HepG2 (cell line): ENCODE results near the gene SLC7A6OS. TPM values are rescaled to one million over a fixed set of nuclear protein-coding genes. Genes with fewer than 3 reads are reported as not detected.

ENCODE experiments used
- ARNT ChIP-seq: fragments of 450-650 bp; IDR thresholded peaks from 2 replicates; pipeline ENCODE4 v1.6.1; 2017
- EP300 ChIP-seq, 3 experiments: sonication (generic) in 1 of 3; formaldehyde crosslinking in 1 of 3; IDR thresholded peaks; 2 replicates each; pipeline versions ENCODE4 v1.5.1 to v1.6.1; 2011 to 2020; ENCODE audit warnings: low read depth in 2 of 3, low read length in 2 of 3, borderline replicate concordance in 1 of 3, improper control_type of control experiment in 1 of 3, mild to moderate bottlenecking in 1 of 3, missing genetic modification reagents in 1 of 3, moderate library complexity in 1 of 3
- GFI1 ChIP-seq: sonication (generic); formaldehyde crosslinking; IDR thresholded peaks from 2 replicates; pipeline ENCODE4 v1.5.0; 2020; ENCODE audit warnings: missing genetic modification reagents, mild to moderate bottlenecking, borderline replicate concordance
- HMG20A ChIP-seq: IDR thresholded peaks from 2 replicates; pipeline ENCODE4 v1.6.1; 2016; ENCODE audit warnings: borderline replicate concordance
- HNF4A ChIP-seq: sonication (generic); formaldehyde crosslinking; IDR thresholded peaks from 2 replicates; pipeline ENCODE4 v1.4.0; 2020; ENCODE audit warnings: missing genetic modification reagents
- KAT8 ChIP-seq: IDR thresholded peaks from 2 replicates; pipeline ENCODE4 v1.6.1; 2016; ENCODE audit warnings: missing genetic modification reagents, missing compliant biosample characterization
- KDM2A ChIP-seq: sonication (generic); formaldehyde crosslinking; IDR thresholded peaks from 2 replicates; pipeline ENCODE4 v1.4.0; 2020; ENCODE audit warnings: low read depth, missing genetic modification reagents, borderline replicate concordance
- NAIF1 ChIP-seq: sonication (generic); formaldehyde crosslinking; IDR thresholded peaks from 2 replicates; pipeline ENCODE4 v1.5.0; 2020; ENCODE audit warnings: mild to moderate bottlenecking, missing genetic modification reagents, borderline replicate concordance
- NFE2L2 ChIP-seq: fragments of 150-350 bp; IDR thresholded peaks from 2 replicates; pipeline ENCODE4 v1.6.1; 2014; ENCODE audit warnings: low read length
- NKX3-1 ChIP-seq: sonication (generic); formaldehyde crosslinking; IDR thresholded peaks from 2 replicates; pipeline ENCODE4 v1.5.0; 2020; ENCODE audit warnings: missing genetic modification reagents
- NONO ChIP-seq, 2 experiments: fragments of 450-650 bp in 1 of 2; sonication (generic) in 1 of 2; formaldehyde crosslinking in 1 of 2; IDR thresholded peaks in 1 of 2; conservative IDR thresholded peaks in 1 of 2; 2 replicates each; pipeline versions ENCODE4 v1.6.1 to v1.8.0; 2017 to 2022; ENCODE audit warnings: mild to moderate bottlenecking in 1 of 2, missing genetic modification reagents in 1 of 2, moderate library complexity in 1 of 2
- PCBP1 ChIP-seq: fragments of 200-400 bp; formaldehyde crosslinking; IDR thresholded peaks from 2 replicates; pipeline ENCODE4 v1.6.1; 2017; ENCODE audit warnings: mild to moderate bottlenecking, low read depth, low read length, borderline replicate concordance
- SP1 ChIP-seq, 2 experiments: fragments of 450-650 bp in 1 of 2; sonication (generic) in 1 of 2; formaldehyde crosslinking in 1 of 2; IDR thresholded peaks; 2 replicates each; pipeline versions ENCODE4 v1.4.0 to v1.6.1; 2016 to 2020; ENCODE audit warnings: missing genetic modification reagents in 1 of 2
- ZFP1 ChIP-seq: IDR thresholded peaks from 2 replicates; pipeline ENCODE4 v1.6.1; 2016
- ZNF317 ChIP-seq: sonication (generic); formaldehyde crosslinking; IDR thresholded peaks from 2 replicates; pipeline ENCODE4 v1.5.0; 2020; ENCODE audit warnings: mild to moderate bottlenecking, missing genetic modification reagents
- ZNF335 ChIP-seq: sonication (generic); formaldehyde crosslinking; IDR thresholded peaks from 2 replicates; pipeline ENCODE4 v1.4.0; 2020; ENCODE audit warnings: missing genetic modification reagents
- ZNF367 ChIP-seq: sonication (generic); formaldehyde crosslinking; IDR thresholded peaks from 2 replicates; pipeline ENCODE4 v1.4.0; 2020; ENCODE audit warnings: missing genetic modification reagents, borderline replicate concordance
- ZNF382 ChIP-seq: sonication (generic); formaldehyde crosslinking; IDR thresholded peaks from 2 replicates; pipeline ENCODE4 v1.5.0; 2020; ENCODE audit warnings: missing genetic modification reagents, mild to moderate bottlenecking, borderline replicate concordance
- ZNF549 ChIP-seq: sonication (generic); formaldehyde crosslinking; IDR thresholded peaks from 2 replicates; pipeline ENCODE4 v1.5.0; 2020; ENCODE audit warnings: missing genetic modification reagents
- ZNF570 ChIP-seq: sonication (generic); formaldehyde crosslinking; IDR thresholded peaks from 2 replicates; pipeline ENCODE4 v1.4.0; 2020; ENCODE audit warnings: mild to moderate bottlenecking, missing genetic modification reagents, borderline replicate concordance
- polyA plus RNA-seq, 8 experiments: library from polyadenylated mRNA; depleted of rRNA in 3 of 8; stranded (reverse) in 7 of 8; unstranded in 1 of 8; fragments of >200 nt; fragmentation: Illumina TruSeq in 4 of 8; extraction: Trizol in 4 of 8; gene quantifications; 2 replicates each; pipeline versions ENCODE4 v1.2.1 to v1.2.3, GENCODE V29; 2011 to 2016; ENCODE audit warnings: low read depth in 4 of 8, missing spikeins in 1 of 8, mixed read lengths in 1 of 8; ENCODE audit not compliant: insufficient read depth in 1 of 8
- total RNA-seq, 5 experiments: library from RNA; depleted of rRNA; stranded (reverse); fragments of >200 nt; fragmentation: Illumina TruSeq; extraction: Trizol; gene quantifications; 2 replicates each; pipeline ENCODE4 v1.2.3, GENCODE V29; 2016; ENCODE audit warnings: low read depth in 1 of 5
- TF ChIP-seq, protein P1 (sequence below): sonication (generic); formaldehyde crosslinking; IDR thresholded peaks from 2 replicates; pipeline ENCODE4 v1.4.0; 2020; ENCODE audit warnings: low read depth, missing genetic modification reagents
- TF ChIP-seq, protein P2 (sequence below): sonication (generic); formaldehyde crosslinking; IDR thresholded peaks from 2 replicates; pipeline ENCODE4 v1.4.0; 2020; ENCODE audit warnings: mild to moderate bottlenecking, low read depth, missing genetic modification reagents
- TF ChIP-seq, protein P3 (sequence below): sonication (generic); formaldehyde crosslinking; IDR thresholded peaks from 2 replicates; pipeline ENCODE4 v1.4.0; 2020; ENCODE audit warnings: missing genetic modification reagents

Gene SLC7A6OS
- total and polyA plus RNA-seq, 2 of the 13 experiments (the other 11 are each of a cell fraction or from before 2014, with no cell fraction given): 11.2 to 21.5 TPM

DNA sequence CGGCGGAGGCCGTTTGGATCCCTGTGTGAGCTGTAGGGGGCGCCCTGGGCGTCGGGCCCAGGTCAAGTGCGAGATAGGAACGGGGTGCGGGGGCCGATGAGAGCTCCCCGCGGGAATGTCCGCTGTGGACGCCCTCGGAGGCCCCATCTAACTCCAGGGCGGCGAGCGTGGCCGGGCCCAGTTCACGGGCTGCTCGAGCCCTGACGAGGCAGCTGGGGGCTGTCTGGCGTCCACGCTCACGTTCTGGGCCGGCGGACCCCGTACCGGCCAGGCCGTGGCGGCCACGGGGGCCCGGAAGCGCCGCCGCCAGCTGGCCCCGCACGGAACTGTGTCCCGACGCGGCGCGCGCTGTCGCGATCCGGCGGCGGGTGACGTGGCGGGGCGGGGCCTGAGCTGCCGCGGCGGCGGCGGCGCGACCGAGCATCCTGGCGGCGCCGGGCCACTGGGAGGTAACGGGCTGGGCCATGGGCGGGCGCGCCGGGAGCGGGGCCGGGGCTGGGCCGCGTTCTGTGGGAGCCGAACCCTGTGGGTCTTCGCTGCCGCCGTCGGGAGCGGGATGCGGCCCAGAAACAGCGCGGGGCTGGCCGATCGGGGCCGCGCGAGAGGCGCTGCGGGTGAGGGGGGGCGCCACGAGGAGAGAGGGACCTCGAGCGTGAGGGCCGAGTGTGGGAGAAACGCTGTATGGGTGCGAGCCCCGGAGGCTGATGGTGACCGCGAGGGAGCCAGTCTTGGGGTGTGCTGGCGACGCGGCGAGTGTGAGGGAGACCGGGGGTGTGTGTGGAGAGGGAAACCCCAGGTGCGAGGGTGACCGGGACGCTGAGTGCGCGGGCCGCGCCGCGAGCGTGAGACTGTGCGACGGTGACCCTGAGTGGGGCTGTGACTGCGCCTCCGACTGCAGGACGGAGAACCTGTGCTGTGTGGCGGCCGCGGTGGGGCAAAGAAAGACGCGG is 46.3 kb downstream of the SLC7A6OS start, which contains the start of gene SLC7A6 (continued):
- TF ChIP-seq NFE2L2 (no peak), EP300 (IDR thresholded peaks at IDR 0.05; ENCODE audit: low read depth in 2 of 2, low read length in 2 of 2) (0 out of 4 replicates have a peak, but pooled peaks of 1 of the 2 experiments have one; percentile 39), EP300 (CRISPR knock-in tag; IDR thresholded peaks at IDR 0.05; ENCODE audit: borderline replicate concordance) (no peak), KAT8 (CRISPR knock-in tag) (peak; percentile 79), ZNF317 (CRISPR knock-in tag) (0 out of 2 replicates have a peak, but pooled peaks have one; percentile 19), KDM2A (CRISPR knock-in tag) (peak; percentile 91), NONO (IDR thresholded peaks at IDR 0.05) (no peak), NONO (CRISPR knock-in tag; conservative IDR thresholded peaks at IDR 0.05) (peak; percentile 50; the same call in 1 of the 2 replicates), ZNF335 (CRISPR knock-in tag) (0 out of 2 replicates have a peak, but pooled peaks have one; percentile 31), HNF4A (CRISPR knock-in tag) (peak; percentile 19; the same call in 1 of the 2 replicates), ZNF570 (0 out of 2 replicates have a peak, but pooled peaks have one; percentile 28), HMG20A (CRISPR knock-in tag) (0 out of 2 replicates have a peak, but pooled peaks have one; percentile 11), NAIF1 (CRISPR knock-in tag) (peak; percentile 49; the same call in 1 of the 2 replicates), GFI1 (CRISPR knock-in tag) (no peak), ZNF367 (CRISPR knock-in tag) (0 out of 2 replicates have a peak, but pooled peaks have one; percentile 27), ARNT (no peak), PCBP1 (peak; percentile 86; the same call in 1 of the 2 replicates), ZNF382 (CRISPR knock-in tag) (no peak), NKX3-1 (peak; percentile 45; the same call in 1 of the 2 replicates), SP1 (IDR thresholded peaks at IDR 0.05) (no peak; the same call in 1 of the 2 replicates), SP1 (CRISPR knock-in tag; IDR thresholded peaks at IDR 0.05) (peak; percentile 57; the same call in 1 of the 2 replicates), ZNF549 (CRISPR knock-in tag) (peak; percentile 83; the same call in 1 of the 2 replicates), ZFP1 (CRISPR knock-in tag) (no peak)
- TF ChIP-seq, protein P1, sequence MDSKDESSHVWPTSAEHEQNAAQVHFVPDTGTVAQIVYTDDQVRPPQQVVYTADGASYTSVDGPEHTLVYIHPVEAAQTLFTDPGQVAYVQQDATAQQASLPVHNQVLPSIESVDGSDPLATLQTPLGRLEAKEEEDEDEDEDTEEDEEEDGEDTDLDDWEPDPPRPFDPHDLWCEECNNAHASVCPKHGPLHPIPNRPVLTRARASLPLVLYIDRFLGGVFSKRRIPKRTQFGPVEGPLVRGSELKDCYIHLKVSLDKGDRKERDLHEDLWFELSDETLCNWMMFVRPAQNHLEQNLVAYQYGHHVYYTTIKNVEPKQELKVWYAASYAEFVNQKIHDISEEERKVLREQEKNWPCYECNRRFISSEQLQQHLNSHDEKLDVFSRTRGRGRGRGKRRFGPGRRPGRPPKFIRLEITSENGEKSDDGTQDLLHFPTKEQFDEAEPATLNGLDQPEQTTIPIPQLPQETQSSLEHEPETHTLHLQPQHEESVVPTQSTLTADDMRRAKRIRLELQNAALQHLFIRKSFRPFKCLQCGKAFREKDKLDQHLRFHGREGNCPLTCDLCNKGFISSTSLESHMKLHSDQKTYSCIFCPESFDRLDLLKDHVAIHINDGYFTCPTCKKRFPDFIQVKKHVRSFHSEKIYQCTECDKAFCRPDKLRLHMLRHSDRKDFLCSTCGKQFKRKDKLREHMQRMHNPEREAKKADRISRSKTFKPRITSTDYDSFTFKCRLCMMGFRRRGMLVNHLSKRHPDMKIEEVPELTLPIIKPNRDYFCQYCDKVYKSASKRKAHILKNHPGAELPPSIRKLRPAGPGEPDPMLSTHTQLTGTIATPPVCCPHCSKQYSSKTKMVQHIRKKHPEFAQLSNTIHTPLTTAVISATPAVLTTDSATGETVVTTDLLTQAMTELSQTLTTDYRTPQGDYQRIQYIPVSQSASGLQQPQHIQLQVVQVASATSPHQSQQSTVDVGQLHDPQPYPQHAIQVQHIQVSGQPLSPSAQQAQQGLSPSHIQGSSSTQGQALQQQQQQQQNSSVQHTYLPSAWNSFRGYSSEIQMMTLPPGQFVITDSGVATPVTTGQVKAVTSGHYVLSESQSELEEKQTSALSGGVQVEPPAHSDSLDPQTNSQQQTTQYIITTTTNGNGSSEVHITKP (CRISPR knock-in tag): no peak
- TF ChIP-seq, protein P2, sequence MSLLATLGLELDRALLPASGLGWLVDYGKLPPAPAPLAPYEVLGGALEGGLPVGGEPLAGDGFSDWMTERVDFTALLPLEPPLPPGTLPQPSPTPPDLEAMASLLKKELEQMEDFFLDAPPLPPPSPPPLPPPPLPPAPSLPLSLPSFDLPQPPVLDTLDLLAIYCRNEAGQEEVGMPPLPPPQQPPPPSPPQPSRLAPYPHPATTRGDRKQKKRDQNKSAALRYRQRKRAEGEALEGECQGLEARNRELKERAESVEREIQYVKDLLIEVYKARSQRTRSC (CRISPR knock-in tag): peak; percentile 83; the same call in 1 of the 2 replicates
- TF ChIP-seq, protein P3, sequence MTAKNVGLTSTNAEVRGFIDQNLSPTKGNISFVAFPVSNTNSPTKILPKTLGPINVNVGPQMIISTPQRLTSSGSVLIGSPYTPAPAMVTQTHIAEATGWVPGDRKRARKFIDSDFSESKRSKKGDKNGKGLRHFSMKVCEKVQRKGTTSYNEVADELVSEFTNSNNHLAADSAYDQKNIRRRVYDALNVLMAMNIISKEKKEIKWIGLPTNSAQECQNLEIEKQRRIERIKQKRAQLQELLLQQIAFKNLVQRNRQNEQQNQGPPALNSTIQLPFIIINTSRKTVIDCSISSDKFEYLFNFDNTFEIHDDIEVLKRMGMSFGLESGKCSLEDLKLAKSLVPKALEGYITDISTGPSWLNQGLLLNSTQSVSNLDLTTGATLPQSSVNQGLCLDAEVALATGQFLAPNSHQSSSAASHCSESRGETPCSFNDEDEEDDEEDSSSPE (CRISPR knock-in tag): no peak; the same call in 1 of the 2 replicates
